HFFc6 (cell line): Measurements from ENCODE around the gene OR5J2. TPM values are rescaled to one million over a fixed set of nuclear protein-coding genes. Genes with fewer than 3 reads are reported as not detected.

Experiments used
- DNase-seq: peaks from one replicate; pipeline ENCODE4 v3.0.0-alpha.2; 2018
- H3K27ac Mint-ChIP-seq: 2 replicates; pipeline ENCODE4 v1.8.0; 2020; ENCODE audit warnings: mild to moderate bottlenecking, mixed read lengths
- H3K27me3 Mint-ChIP-seq: 2 replicates; pipeline ENCODE4 v1.8.0; 2021; ENCODE audit warnings: mild to moderate bottlenecking, moderate library complexity, mixed read lengths; ENCODE audit not compliant: insufficient read depth
- H3K36me3 Mint-ChIP-seq: 2 replicates; pipeline ENCODE4 v1.8.0; 2021; ENCODE audit warnings: low read depth, mixed read lengths
- H3K4me1 Mint-ChIP-seq: 2 replicates; pipeline ENCODE4 v1.8.0; 2020; ENCODE audit warnings: low read depth, mixed read lengths
- H3K4me3 Mint-ChIP-seq: 2 replicates; pipeline ENCODE4 v1.8.0; 2020; ENCODE audit warnings: mild to moderate bottlenecking, moderate library complexity, mixed read lengths
- H3K9me3 Mint-ChIP-seq: 2 replicates; pipeline ENCODE4 v1.8.0; 2020; ENCODE audit warnings: mild to moderate bottlenecking, mixed read lengths
- total RNA-seq, 6 experiments: library from RNA; stranded (reverse); fragmentation: NEBNext Ultra II Directional; extraction: Animal tissue kit (Norgen Biotek cat#: 25700); gene quantifications; 2 replicates in 1 of 6; 3 replicates in 5 of 6; pipeline ENCODE4 v1.2.3, GENCODE V29; 2021
- TF ChIP-seq, protein P1 (sequence below): fragments of 200-600 bp; sonication (generic); IDR thresholded peaks from 2 replicates; pipeline ENCODE4 v1.5.0; 2021; ENCODE audit warnings: antibody characterized with exemption, mild to moderate bottlenecking

Gene OR5J2
- total RNA-seq, 6 experiments from 2014 or later: not detected

DNA sequence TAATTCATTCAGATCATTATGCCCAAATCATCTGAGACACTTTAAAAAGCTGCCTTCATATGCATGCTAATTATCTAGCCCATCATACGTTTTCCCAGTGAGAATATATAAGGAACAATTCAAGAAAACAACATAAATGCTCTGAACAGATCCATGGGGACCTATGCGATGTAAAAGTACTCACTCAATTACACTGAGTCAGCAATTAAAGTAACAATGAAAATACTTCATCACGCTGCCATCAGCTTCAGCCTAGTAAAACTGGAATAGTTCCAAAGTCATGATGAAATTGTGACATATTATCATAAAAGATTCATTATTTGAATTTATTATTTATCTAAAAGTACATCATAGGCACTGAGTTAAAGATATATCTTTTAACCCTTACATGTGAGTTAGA, 12.6 kb upstream of the OR5J2 start:
- TF ChIP-seq, protein P1, sequence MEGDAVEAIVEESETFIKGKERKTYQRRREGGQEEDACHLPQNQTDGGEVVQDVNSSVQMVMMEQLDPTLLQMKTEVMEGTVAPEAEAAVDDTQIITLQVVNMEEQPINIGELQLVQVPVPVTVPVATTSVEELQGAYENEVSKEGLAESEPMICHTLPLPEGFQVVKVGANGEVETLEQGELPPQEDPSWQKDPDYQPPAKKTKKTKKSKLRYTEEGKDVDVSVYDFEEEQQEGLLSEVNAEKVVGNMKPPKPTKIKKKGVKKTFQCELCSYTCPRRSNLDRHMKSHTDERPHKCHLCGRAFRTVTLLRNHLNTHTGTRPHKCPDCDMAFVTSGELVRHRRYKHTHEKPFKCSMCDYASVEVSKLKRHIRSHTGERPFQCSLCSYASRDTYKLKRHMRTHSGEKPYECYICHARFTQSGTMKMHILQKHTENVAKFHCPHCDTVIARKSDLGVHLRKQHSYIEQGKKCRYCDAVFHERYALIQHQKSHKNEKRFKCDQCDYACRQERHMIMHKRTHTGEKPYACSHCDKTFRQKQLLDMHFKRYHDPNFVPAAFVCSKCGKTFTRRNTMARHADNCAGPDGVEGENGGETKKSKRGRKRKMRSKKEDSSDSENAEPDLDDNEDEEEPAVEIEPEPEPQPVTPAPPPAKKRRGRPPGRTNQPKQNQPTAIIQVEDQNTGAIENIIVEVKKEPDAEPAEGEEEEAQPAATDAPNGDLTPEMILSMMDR: no peak
- H3K27me3 Mint-ChIP-seq: no peaks in the 10 kb centered on the region
- H3K4me1 Mint-ChIP-seq: no peaks in the 10 kb centered on the region
- H3K36me3 Mint-ChIP-seq: no peaks in the 10 kb centered on the region
- no peak for DNase-seq
- peaks cover 6% of the 10 kb centered on the region; the same call in 1 of the 2 replicates for H3K9me3 Mint-ChIP-seq
- no peak overlapping the region for H3K4me3 Mint-ChIP-seq
- H3K27ac Mint-ChIP-seq: no peak overlapping the region

DNA sequence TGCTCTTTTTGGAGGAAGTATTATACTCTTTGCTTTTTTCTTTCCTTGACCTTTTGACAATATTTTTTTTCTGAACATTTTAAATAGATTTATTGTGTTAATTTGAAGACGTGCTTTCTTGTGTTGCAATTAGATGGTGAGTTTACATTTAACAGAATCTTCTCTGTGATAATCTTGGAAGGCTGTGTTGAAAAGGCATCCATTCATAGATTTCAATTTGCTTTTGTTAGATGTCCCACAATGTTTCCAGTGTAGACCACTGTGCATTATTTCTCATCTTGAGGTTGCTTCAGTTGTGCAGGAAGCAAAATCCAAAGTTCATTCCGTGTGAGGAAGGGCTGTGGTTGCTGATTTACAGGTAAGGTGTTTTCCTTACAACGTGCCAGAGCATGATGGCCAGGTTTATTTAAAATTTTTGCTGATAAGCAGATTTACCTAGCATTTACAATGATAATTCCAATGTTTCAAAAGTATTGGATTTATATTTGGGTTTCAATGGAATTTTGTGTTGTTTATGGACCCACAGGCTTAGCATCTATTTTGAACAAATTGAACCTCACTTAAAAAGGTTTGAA, 4.1 kb upstream of the OR5J2 start:
- no peak for DNase-seq
- H3K9me3 Mint-ChIP-seq: peaks cover 32% of the 10 kb centered on the region
- TF ChIP-seq, protein P1: no peak
- no peaks in the 10 kb centered on the region for H3K36me3 Mint-ChIP-seq
- no peaks in the 10 kb centered on the region for H3K4me1 Mint-ChIP-seq
- no peak overlapping the region for H3K27ac Mint-ChIP-seq
- H3K27me3 Mint-ChIP-seq: no peaks in the 10 kb centered on the region
- H3K4me3 Mint-ChIP-seq: no peak overlapping the region

DNA sequence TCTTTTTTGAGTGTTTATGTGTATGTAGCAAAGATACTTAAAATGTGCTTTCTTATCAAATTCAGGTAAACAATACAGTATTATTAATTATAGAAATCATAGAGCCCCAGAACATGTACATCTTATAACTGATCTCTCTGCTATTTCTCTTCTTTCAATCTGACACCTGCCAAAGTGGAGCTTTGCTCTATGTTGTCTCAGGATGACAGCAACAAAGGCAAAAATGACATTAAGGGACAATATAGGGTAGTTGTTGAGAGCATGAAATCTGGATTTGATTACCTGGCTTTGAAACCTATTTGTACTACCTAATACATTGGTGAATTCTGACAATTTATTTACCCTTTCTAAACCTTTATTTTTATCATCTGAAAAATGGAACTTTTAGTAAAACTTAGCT, 7.0 kb downstream of the OR5J2 start:
- no peak for DNase-seq
- no peaks in the 10 kb centered on the region for H3K4me1 Mint-ChIP-seq
- no peak overlapping the region for H3K27ac Mint-ChIP-seq
- H3K4me3 Mint-ChIP-seq: no peak overlapping the region
- TF ChIP-seq, protein P1: no peak
- peaks cover 23% of the 10 kb centered on the region for H3K9me3 Mint-ChIP-seq
- H3K27me3 Mint-ChIP-seq: no peaks in the 10 kb centered on the region
- H3K36me3 Mint-ChIP-seq: no peaks in the 10 kb centered on the region

DNA sequence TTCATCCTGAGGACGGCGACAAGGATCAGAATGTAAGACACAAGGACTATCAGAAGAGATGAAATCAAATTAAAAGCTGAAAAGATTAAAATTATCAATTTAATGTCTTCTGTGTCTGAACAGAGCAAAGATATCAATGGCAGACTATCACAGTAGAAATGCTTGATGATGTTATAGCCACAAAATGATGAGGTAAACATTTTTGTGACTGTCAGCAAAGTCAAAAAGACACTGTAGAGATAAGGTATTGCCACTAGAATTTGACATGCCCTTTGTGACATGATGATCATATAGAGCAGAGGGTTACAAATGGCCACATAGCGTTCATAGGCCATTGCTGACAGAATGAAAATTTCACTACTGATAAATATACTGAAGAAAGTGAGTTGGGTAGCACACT, 12.2 kb downstream of the OR5J2 start:
- H3K36me3 Mint-ChIP-seq: no peaks in the 10 kb centered on the region; the same call in 1 of the 2 replicates

DNA sequence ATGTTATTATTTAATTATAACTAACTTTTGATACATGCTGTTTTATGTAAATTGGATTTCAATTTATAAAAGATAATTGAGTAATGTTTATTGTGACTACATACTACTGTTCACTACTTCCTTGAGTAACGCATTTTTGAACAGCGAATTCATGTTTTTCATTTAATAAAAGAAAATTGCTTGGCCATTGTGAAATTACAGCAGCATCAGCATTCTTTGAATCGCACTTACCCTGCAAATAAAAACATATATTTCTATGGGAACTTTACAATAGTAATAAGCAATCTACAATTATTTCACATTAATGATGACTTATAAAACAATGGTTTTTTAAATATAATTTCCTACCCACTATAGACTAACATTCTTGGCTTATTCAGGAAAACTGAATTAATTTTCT, 20.3 kb downstream of the OR5J2 start:
- DNase-seq: no peak
- TF ChIP-seq, protein P1: no peak
- Mint-ChIP-seq H3K4me1 (no peaks in the 10 kb centered on the region), H3K9me3 (peaks cover 30% of the 10 kb centered on the region), H3K36me3 (no peaks in the 10 kb centered on the region; the same call in 1 of the 2 replicates), H3K27me3 (no peaks in the 10 kb centered on the region), H3K4me3 (no peak overlapping the region), H3K27ac (no peak overlapping the region)

More for the DNA sequence above, 12.2 kb downstream of the OR5J2 start:
- H3K27ac Mint-ChIP-seq: no peak overlapping the region
- peaks cover 27% of the 10 kb centered on the region for H3K9me3 Mint-ChIP-seq
- H3K4me3 Mint-ChIP-seq: no peak overlapping the region
- H3K4me1 Mint-ChIP-seq: no peaks in the 10 kb centered on the region
- TF ChIP-seq, protein P1: no peak
- no peaks in the 10 kb centered on the region for H3K27me3 Mint-ChIP-seq
- DNase-seq: no peak

DNA sequence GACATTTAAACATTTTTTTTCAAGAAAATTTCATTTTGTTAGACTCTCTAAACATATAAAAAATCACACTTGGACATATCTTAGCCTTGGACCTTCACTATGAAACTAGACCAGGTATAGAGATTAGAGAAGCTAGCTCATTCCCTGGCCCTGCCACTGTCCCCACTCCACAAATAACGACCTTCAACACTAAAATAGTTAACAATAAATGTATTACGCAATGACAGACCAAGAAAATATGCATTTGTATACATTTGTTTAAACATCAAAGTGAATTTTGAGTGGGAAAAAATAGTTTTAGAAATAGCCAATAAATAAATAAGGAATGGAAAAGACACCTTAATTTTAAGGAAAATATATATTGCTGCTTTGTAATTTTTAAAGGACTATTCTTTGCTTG, 20.9 kb downstream of the OR5J2 start:
- Mint-ChIP-seq H3K27me3 (no peaks in the 10 kb centered on the region), H3K36me3 (no peaks in the 10 kb centered on the region; the same call in 1 of the 2 replicates), H3K4me1 (no peaks in the 10 kb centered on the region), H3K9me3 (peaks cover 32% of the 10 kb centered on the region), H3K27ac (no peak overlapping the region), H3K4me3 (no peak overlapping the region)
- DNase-seq: no peak
- TF ChIP-seq, protein P1: no peak
